ENCODE measurements around the gene ABCC10. TPM values are rescaled to one million over a fixed set of nuclear protein-coding genes. Genes with fewer than 3 reads are reported as not detected.

ABCC10 gene
- total RNA-seq, 2 donors from 2014 or later, result 24.3 to 58.9 TPM

DNA sequence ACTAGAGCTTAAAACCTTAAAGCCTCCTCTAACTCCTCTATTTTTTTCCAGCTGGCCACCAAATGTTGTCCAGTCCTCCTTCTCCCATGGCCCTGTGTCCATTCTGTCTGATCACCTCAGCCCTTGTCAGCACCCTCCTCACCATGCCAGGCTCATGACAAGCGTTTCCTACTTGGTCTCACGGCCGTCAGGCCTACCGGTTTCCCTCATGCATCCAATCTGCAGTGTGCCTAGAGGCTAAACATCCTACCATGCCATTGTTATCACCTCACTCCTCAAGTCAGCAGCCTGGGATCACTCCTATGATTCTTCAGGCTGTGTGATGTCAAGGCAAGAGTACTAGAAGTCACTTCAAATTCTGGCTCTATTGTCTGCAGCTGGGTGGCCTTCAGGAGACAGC is 40.4 kb downstream of the ABCC10 start:
- Histone ChIP-seq H3K4me3 (no peak overlapping the region), H3K4me1 (ENCODE audit: control insufficient read depth in 1 of 2, low read depth in 2 of 2) (no peaks in the 10 kb centered on the region), H3K27ac (no peak overlapping the region), H3K9me3 (no peaks in the 10 kb centered on the region), H3K27me3 (replicated peaks; ENCODE audit: insufficient read depth) (no peaks in the 10 kb centered on the region), H3K36me3 (no peaks in the 10 kb centered on the region)
- ATAC-seq (ENCODE audit: insufficient number of reproducible peaks, low FRiP score, low read depth) (no peak), DNase-seq (ENCODE audit: low spot score) (no peak)
- TF ChIP-seq CTCF (IDR thresholded peaks at IDR 0.05), result no peak

DNA sequence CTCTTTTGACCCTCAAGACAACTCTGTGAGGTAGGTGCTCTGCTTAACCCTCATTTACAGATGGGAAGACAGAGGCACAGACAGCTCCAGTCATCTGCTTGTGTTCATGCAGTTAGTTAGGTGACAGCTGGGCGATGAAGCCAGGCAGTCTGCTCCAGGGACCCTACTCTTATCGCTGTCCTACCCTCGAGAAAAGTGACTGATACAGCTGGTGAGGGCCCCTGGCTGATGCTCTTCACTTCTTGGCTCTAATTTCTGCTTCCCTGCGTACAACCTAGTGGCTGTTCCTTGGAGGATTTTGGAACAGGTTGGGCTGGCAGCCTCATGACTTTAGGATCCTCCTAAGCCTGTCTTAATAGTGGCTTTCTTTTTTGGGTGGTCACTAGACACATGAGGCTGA is 40.9 kb downstream of the ABCC10 start:
- Histone ChIP-seq H3K4me3 (no peak overlapping the region), H3K27ac (no peak overlapping the region), H3K9me3 (no peaks in the 10 kb centered on the region), H3K36me3 (no peaks in the 10 kb centered on the region), H3K27me3 (replicated peaks; ENCODE audit: insufficient read depth) (no peaks in the 10 kb centered on the region), H3K4me1 (ENCODE audit: control insufficient read depth in 1 of 2, low read depth in 2 of 2) (no peaks in the 10 kb centered on the region)
- no peak for DNase-seq (ENCODE audit: low spot score)
- no peak for TF ChIP-seq CTCF (IDR thresholded peaks at IDR 0.05)
- ATAC-seq (ENCODE audit: insufficient number of reproducible peaks, low FRiP score, low read depth), result no peak

- H3K27ac ChIP-seq, result no peak overlapping the region
- TF ChIP-seq CTCF (IDR thresholded peaks at IDR 0.05), result no peak
- no peaks in the 10 kb centered on the region for H3K36me3 ChIP-seq
- no peaks in the 10 kb centered on the region for H3K4me1 ChIP-seq (ENCODE audit: control insufficient read depth in 1 of 2, low read depth in 2 of 2)
- H3K4me3 ChIP-seq, result no peak overlapping the region
- no peaks in the 10 kb centered on the region for H3K9me3 ChIP-seq
- ATAC-seq (ENCODE audit: insufficient number of reproducible peaks, low FRiP score, low read depth) (no peak), DNase-seq (ENCODE audit: low spot score) (no peak)
- H3K27me3 ChIP-seq (replicated peaks; ENCODE audit: insufficient read depth), result no peaks in the 10 kb centered on the region
Measured at GRCh38 chr6:43468748-43469681, 41.7 kb downstream of the ABCC10 start.

- no peaks in the 10 kb centered on the region for H3K9me3 ChIP-seq
Measured at GRCh38 chr6:43469947-43470346, 42.6 kb downstream of the ABCC10 start.

More at GRCh38 chr6:43469947-43470346, 42.6 kb downstream of the ABCC10 start:
- Histone ChIP-seq H3K4me1 (ENCODE audit: control insufficient read depth in 1 of 2, low read depth in 2 of 2) (no peaks in the 10 kb centered on the region), H3K27ac (no peak overlapping the region), H3K4me3 (no peak overlapping the region), H3K36me3 (no peaks in the 10 kb centered on the region), H3K27me3 (replicated peaks; ENCODE audit: insufficient read depth) (no peaks in the 10 kb centered on the region)
- no peak for DNase-seq (ENCODE audit: low spot score)
- no peak for ATAC-seq (ENCODE audit: insufficient number of reproducible peaks, low FRiP score, low read depth)
- no peak for TF ChIP-seq CTCF (IDR thresholded peaks at IDR 0.05)

Data from thoracic aorta (tissue), 2 donors.